Measurements from ENCODE around the gene NEK10. TPM values are rescaled to one million over a fixed set of nuclear protein-coding genes. Genes with fewer than 3 reads are reported as not detected.

The NEK10 gene
- polyA plus RNA-seq, 1 experiment: 3.0 TPM

GRCh38 chr3:27387625-27388024 lies 18.4 kb upstream of the NEK10 start:
- POLR2A ChIA-PET: no interaction called here
- DNase-seq (ENCODE audit: low read depth, low spot score): no peak
- no peaks in the 10 kb centered on the region for H3K9me3 ChIP-seq (ENCODE audit: control insufficient read depth, insufficient read depth, low read length)
- TF ChIP-seq CTCF (IDR thresholded peaks at IDR 0.05; ENCODE audit: low read depth, low read length): no peak
- CTCF ChIA-PET: no interaction called here
- no peaks in the 10 kb centered on the region for H3K27me3 ChIP-seq (ENCODE audit: control insufficient read depth, insufficient read depth, low read length)
- H3K27ac ChIP-seq (ENCODE audit: low read depth, low read length): no peak overlapping the region
- H3K4me3 ChIP-seq (ENCODE audit: low read depth, low read length): no peak overlapping the region

- ChIA-PET POLR2A (no interaction called here), CTCF (no interaction called here)
- DNase-seq (ENCODE audit: low read depth, low spot score): no peak
- H3K27me3 ChIP-seq (ENCODE audit: control insufficient read depth, insufficient read depth, low read length): no peaks in the 10 kb centered on the region
- no peak overlapping the region for H3K27ac ChIP-seq (ENCODE audit: low read depth, low read length)
- H3K4me3 ChIP-seq (ENCODE audit: low read depth, low read length): no peak overlapping the region
- no peaks in the 10 kb centered on the region for H3K9me3 ChIP-seq (ENCODE audit: control insufficient read depth, insufficient read depth, low read length)
- TF ChIP-seq CTCF (IDR thresholded peaks at IDR 0.05; ENCODE audit: low read depth, low read length): no peak
Measured at GRCh38 chr3:27385504-27385903, 16.3 kb upstream of the NEK10 start.

DNA sequence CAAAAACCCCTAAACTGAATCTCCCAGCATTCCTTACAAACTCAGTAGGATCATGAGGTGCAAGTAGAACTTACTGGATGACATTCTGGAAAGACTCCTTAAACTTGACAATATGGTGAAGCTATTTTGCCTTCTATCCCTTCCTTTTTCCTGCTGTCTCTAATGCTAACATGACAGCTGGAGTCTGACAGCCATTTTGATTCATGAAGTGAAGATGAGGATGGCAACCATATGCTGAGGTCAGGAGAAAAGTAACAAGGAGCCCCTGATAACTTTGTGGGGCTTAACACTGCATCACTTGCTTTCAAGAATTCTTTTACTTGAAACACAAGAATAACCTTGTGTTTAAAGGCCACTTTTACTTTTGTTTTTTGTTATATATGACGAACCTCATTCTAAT lies 15.0 kb upstream of the NEK10 start:
- Histone ChIP-seq H3K9me3 (ENCODE audit: control insufficient read depth, insufficient read depth, low read length) (no peaks in the 10 kb centered on the region), H3K27ac (ENCODE audit: low read depth, low read length) (no peak overlapping the region), H3K27me3 (ENCODE audit: control insufficient read depth, insufficient read depth, low read length) (no peaks in the 10 kb centered on the region), H3K4me3 (ENCODE audit: low read depth, low read length) (no peak overlapping the region)
- CTCF ChIA-PET: no interaction called here
- DNase-seq (ENCODE audit: low read depth, low spot score): no peak
- POLR2A ChIA-PET: no interaction called here
- no peak for TF ChIP-seq CTCF (IDR thresholded peaks at IDR 0.05; ENCODE audit: low read depth, low read length)

- H3K4me3 ChIP-seq (ENCODE audit: low read depth, low read length): no peak overlapping the region
- TF ChIP-seq CTCF (IDR thresholded peaks at IDR 0.05; ENCODE audit: low read depth, low read length): no peak
- DNase-seq (ENCODE audit: low read depth, low spot score): no peak
- H3K9me3 ChIP-seq (ENCODE audit: control insufficient read depth, insufficient read depth, low read length): no peaks in the 10 kb centered on the region
- H3K27ac ChIP-seq (ENCODE audit: low read depth, low read length): no peak overlapping the region
- CTCF ChIA-PET: no interaction called here
- no peaks in the 10 kb centered on the region for H3K27me3 ChIP-seq (ENCODE audit: control insufficient read depth, insufficient read depth, low read length)
- POLR2A ChIA-PET: no interaction called here
Measured at GRCh38 chr3:27380433-27381357, 11.5 kb upstream of the NEK10 start.

DNA sequence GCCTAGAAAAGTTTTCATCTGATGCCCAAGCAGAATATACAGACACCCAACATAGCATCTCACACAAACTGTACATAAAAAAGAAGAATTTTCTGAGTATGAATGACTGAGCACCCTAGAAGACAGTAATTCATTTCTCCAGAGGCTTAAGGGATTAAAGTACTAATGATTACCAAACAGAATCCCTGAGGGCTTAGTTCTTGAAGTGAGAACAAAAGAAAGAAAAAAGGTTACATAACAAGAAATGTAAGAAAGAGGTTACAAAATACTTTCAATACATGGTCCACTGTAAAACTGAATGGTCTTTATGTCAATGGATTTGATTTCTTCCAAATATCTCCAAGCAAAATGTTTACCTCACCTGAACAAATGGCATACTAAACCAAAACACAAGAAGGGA lies 9.1 kb upstream of the NEK10 start:
- no peak overlapping the region for H3K27ac ChIP-seq (ENCODE audit: low read depth, low read length)
- ChIA-PET CTCF (interaction anchor here (1.8 kb wide), 1 partner anchor 303 kb away, joined by 5 read pairs; no protein-coding TSS in a partner anchor), POLR2A (no interaction called here)
- no peaks in the 10 kb centered on the region for H3K27me3 ChIP-seq (ENCODE audit: control insufficient read depth, insufficient read depth, low read length)
- no peak for DNase-seq (ENCODE audit: low read depth, low spot score)
- TF ChIP-seq CTCF (IDR thresholded peaks at IDR 0.05; ENCODE audit: low read depth, low read length): no peak
- no peak overlapping the region for H3K4me3 ChIP-seq (ENCODE audit: low read depth, low read length)
- H3K9me3 ChIP-seq (ENCODE audit: control insufficient read depth, insufficient read depth, low read length): no peaks in the 10 kb centered on the region

All from AG04450 (cell line).